ENCODE data around the gene EBPL. TPM values are rescaled to one million over a fixed set of nuclear protein-coding genes. Genes with fewer than 3 reads are reported as not detected.
A peak's percentile ranks its signal among the peaks of the same experiment; 100 is the strongest.
"Not testable (repeated sequence)": the region's sequence is repeated elsewhere in the genome, so short reads cannot be mapped to it uniquely, and the experiment has no call there.

EBPL gene
- total RNA-seq, 1 experiment from 2014 or later: 105 TPM

DNA sequence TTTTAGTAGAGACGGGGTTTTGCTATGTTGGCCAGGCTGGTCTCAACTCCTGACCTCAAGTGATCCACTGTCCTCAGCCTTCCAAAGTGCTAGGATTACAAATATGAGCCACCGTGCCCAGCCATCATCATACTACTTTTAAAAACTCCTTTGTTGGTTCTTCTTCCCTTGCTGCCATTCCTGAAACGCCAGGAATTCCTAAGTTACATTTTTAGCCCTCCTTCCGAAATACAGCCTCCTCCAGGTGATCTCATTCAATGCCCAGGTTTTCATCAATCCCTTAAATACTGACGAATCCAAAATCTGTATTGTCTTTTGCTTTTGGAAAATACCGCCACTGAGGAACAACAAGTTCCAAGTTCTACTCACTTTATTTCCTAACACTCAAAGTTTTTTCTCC lies 25.3 kb upstream of the EBPL start:
- CTCF ChIA-PET: no interaction called here
- BruUV-seq (replicated peaks): no TSS peak
- Mint-ChIP-seq H3K4me1 (ENCODE audit: low read depth, unreplicated experiment) (peaks cover 13% of the 10 kb centered on the region), H3K4me3 (ENCODE audit: unreplicated experiment) (no peak overlapping the region), H3K9me3 (ENCODE audit: unreplicated experiment) (peaks cover 30% of the 10 kb centered on the region), H3K36me3 (ENCODE audit: insufficient read depth, unreplicated experiment) (peaks cover 71% of the 10 kb centered on the region), H3K27me3 (ENCODE audit: insufficient read depth, unreplicated experiment) (no peaks in the 10 kb centered on the region), H3K27ac (ENCODE audit: unreplicated experiment) (peak overlapping the region; percentile 39)
- Histone ChIP-seq H3K9me3 (peaks cover 16% of the 10 kb centered on the region), H3K4me1 (0 out of 2 replicates have a peak, but pooled peaks cover 4% of the 10 kb centered on the region), H3K4me3 (ENCODE audit: low read depth, low read length) (no peak overlapping the region), H3K27me3 (replicated peaks; ENCODE audit: control insufficient read depth, insufficient read depth, low read length) (no peaks in the 10 kb centered on the region), H3K36me3 (ENCODE audit: control insufficient read depth, insufficient read depth, low read length) (0 out of 2 replicates have a peak, but pooled peaks cover 1% of the 10 kb centered on the region)
- intact Hi-C loops (cut with micrococcal nuclease; ENCODE audit: unreplicated experiment): no loop called here
- TF ChIP-seq, protein P1, sequence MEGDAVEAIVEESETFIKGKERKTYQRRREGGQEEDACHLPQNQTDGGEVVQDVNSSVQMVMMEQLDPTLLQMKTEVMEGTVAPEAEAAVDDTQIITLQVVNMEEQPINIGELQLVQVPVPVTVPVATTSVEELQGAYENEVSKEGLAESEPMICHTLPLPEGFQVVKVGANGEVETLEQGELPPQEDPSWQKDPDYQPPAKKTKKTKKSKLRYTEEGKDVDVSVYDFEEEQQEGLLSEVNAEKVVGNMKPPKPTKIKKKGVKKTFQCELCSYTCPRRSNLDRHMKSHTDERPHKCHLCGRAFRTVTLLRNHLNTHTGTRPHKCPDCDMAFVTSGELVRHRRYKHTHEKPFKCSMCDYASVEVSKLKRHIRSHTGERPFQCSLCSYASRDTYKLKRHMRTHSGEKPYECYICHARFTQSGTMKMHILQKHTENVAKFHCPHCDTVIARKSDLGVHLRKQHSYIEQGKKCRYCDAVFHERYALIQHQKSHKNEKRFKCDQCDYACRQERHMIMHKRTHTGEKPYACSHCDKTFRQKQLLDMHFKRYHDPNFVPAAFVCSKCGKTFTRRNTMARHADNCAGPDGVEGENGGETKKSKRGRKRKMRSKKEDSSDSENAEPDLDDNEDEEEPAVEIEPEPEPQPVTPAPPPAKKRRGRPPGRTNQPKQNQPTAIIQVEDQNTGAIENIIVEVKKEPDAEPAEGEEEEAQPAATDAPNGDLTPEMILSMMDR (IDR thresholded peaks at IDR 0.05; ENCODE audit: insufficient read depth in 1 of 2, low read depth in 1 of 2, low read length in 1 of 2, severe bottlenecking in 1 of 2, unreplicated experiment in 1 of 2): no peak
- DNase-seq: no peak
- POLR2A ChIA-PET: no interaction called here

DNA sequence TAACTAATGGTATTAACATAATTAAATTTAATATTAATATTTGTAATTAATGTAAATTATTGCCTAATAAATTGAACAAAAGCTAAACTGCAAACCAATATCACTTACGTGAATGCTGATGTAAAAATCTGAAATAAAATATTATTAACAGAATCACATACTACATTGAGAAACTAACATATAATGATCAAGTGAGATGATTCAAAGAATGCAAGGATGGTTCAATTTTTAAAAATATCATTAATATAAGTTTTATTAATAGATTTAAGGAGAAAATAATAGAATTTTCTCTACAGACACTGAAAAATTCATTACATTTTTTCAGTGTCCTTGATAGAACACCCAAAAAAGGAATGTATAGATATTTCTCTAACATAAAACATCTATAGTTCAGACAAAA lies 23.5 kb upstream of the EBPL start:
- TF ChIP-seq, protein P1 (IDR thresholded peaks at IDR 0.05; ENCODE audit: insufficient read depth in 1 of 2, low read depth in 1 of 2, low read length in 1 of 2, severe bottlenecking in 1 of 2, unreplicated experiment in 1 of 2): no peak
- H3K9me3 Mint-ChIP-seq (ENCODE audit: unreplicated experiment): peaks cover 30% of the 10 kb centered on the region
- no peak overlapping the region for H3K27ac Mint-ChIP-seq (ENCODE audit: unreplicated experiment)
- BruUV-seq (replicated peaks): no TSS peak
- 0 out of 2 replicates have a peak, but pooled peaks cover 4% of the 10 kb centered on the region for H3K4me1 ChIP-seq
- no peak overlapping the region for H3K4me3 Mint-ChIP-seq (ENCODE audit: unreplicated experiment)
- H3K4me3 ChIP-seq (ENCODE audit: low read depth, low read length): no peak overlapping the region
- POLR2A ChIA-PET: no interaction called here
- CTCF ChIA-PET: no interaction called here
- peaks cover 16% of the 10 kb centered on the region for H3K9me3 ChIP-seq
- peaks cover 15% of the 10 kb centered on the region for H3K4me1 Mint-ChIP-seq (ENCODE audit: low read depth, unreplicated experiment)
- no peaks in the 10 kb centered on the region for H3K27me3 ChIP-seq (replicated peaks; ENCODE audit: control insufficient read depth, insufficient read depth, low read length)
- 0 out of 2 replicates have a peak, but pooled peaks cover 1% of the 10 kb centered on the region for H3K36me3 ChIP-seq (ENCODE audit: control insufficient read depth, insufficient read depth, low read length)
- no peaks in the 10 kb centered on the region for H3K27me3 Mint-ChIP-seq (ENCODE audit: insufficient read depth, unreplicated experiment)
- no peak for DNase-seq
- peaks cover 71% of the 10 kb centered on the region for H3K36me3 Mint-ChIP-seq (ENCODE audit: insufficient read depth, unreplicated experiment)
- intact Hi-C loops (cut with micrococcal nuclease; ENCODE audit: unreplicated experiment): no loop called here

DNA sequence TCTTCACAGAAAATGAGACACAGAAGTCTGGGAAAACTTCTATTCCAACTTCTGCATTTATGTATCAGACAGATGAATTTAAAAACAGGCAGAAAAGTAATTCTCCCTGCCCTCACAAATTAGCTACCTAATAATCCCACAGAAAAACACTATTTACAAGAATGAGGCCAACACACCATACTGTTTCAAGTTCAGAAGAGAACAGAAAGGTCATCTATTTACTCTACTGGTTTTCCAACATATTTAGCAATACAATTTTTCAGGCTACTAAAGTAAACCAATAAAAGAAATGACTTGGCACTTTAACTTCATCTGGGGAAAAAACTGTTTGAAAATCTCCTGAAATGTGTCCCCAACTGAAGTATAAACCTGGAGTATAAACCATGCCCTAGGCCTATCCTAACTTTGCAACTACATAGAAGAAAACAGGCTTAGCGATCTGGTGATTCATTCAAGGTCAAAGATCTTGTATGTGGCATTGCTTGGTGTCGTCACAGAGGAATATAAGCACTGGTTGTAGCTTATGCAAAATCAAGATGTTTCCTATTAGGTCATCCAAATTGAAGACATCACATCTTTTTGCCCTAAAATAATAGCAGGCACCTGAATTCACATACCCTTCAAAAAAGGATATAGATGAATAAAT lies 20.1 kb upstream of the EBPL start:
- Mint-ChIP-seq H3K36me3 (ENCODE audit: insufficient read depth, unreplicated experiment) (peaks cover 73% of the 10 kb centered on the region), H3K4me3 (ENCODE audit: unreplicated experiment) (no peak overlapping the region), H3K27me3 (ENCODE audit: insufficient read depth, unreplicated experiment) (no peaks in the 10 kb centered on the region), H3K4me1 (ENCODE audit: low read depth, unreplicated experiment) (peaks cover 6% of the 10 kb centered on the region), H3K27ac (ENCODE audit: unreplicated experiment) (no peak overlapping the region), H3K9me3 (ENCODE audit: unreplicated experiment) (peaks cover 19% of the 10 kb centered on the region)
- intact Hi-C loops (cut with micrococcal nuclease; ENCODE audit: unreplicated experiment): no loop called here
- BruUV-seq (replicated peaks): no TSS peak
- ChIA-PET CTCF (no interaction called here), POLR2A (no interaction called here)
- H3K27me3 ChIP-seq (replicated peaks; ENCODE audit: control insufficient read depth, insufficient read depth, low read length): no peaks in the 10 kb centered on the region
- no peak overlapping the region for H3K4me3 ChIP-seq (ENCODE audit: low read depth, low read length)
- H3K36me3 ChIP-seq (ENCODE audit: control insufficient read depth, insufficient read depth, low read length): no peaks in the 10 kb centered on the region; the same call in 1 of the 2 replicates
- peaks cover 16% of the 10 kb centered on the region for H3K9me3 ChIP-seq
- DNase-seq: no peak
- TF ChIP-seq, protein P1 (IDR thresholded peaks at IDR 0.05; ENCODE audit: insufficient read depth in 1 of 2, low read depth in 1 of 2, low read length in 1 of 2, severe bottlenecking in 1 of 2, unreplicated experiment in 1 of 2): no peak
- H3K4me1 ChIP-seq: no peaks in the 10 kb centered on the region

DNA sequence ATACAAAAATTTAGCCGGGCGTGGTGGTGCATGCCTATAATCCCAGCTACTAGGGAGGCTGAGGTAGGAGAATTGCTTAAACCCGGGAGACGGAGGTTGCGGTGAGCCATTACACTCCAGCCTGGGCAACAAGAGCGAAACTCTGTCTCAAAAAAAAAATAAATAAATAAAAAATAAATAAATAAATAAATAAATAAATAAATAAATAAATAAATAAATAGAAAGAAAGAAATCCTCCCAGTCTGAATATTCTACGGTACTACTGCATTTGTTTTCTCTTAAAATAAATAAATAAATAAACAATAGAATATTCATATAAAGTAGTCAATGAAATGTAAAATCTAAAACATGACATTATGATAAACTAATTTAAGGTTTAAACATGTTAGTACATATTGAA lies 13.0 kb upstream of the EBPL start:
- POLR2A ChIA-PET; H3K4me3 ChIP-seq (ENCODE audit: low read depth, low read length); H3K27me3 Mint-ChIP-seq (ENCODE audit: insufficient read depth, unreplicated experiment); H3K4me3 Mint-ChIP-seq (ENCODE audit: unreplicated experiment); H3K27ac Mint-ChIP-seq (ENCODE audit: unreplicated experiment); H3K9me3 Mint-ChIP-seq (ENCODE audit: unreplicated experiment); H3K27me3 ChIP-seq (replicated peaks; ENCODE audit: control insufficient read depth, insufficient read depth, low read length); H3K4me1 ChIP-seq; BruUV-seq (replicated peaks); H3K36me3 ChIP-seq (ENCODE audit: control insufficient read depth, insufficient read depth, low read length); CTCF ChIA-PET; intact Hi-C loops (cut with micrococcal nuclease; ENCODE audit: unreplicated experiment); DNase-seq; H3K4me1 Mint-ChIP-seq (ENCODE audit: low read depth, unreplicated experiment); H3K9me3 ChIP-seq: not testable (repeated sequence)
- peaks cover 67% of the 10 kb centered on the region for H3K36me3 Mint-ChIP-seq (ENCODE audit: insufficient read depth, unreplicated experiment)

Measured in Caco-2 (cell line).